Vagina (tissue), 2 donors: ENCODE data around the gene PPDPF. TPM values are rescaled to one million over a fixed set of nuclear protein-coding genes. Genes with fewer than 3 reads are reported as not detected.

ENCODE experiments used
- DNase-seq, 2 donors: peaks; one replicate each; pipeline ENCODE4 v3.0.0-alpha.2; 2017; ENCODE audit errors: extremely low spot score in 2 of 2
- H3K27ac ChIP-seq: fragments of 200-600 bp; sonication (generic); one replicate; pipeline ENCODE4 v1.5.1; 2019
- H3K27me3 ChIP-seq: fragments of 200-600 bp; sonication (generic); one replicate; pipeline ENCODE4 v1.5.1; 2019
- H3K36me3 ChIP-seq, 2 donors: fragments of 200-600 bp; sonication (generic); one replicate each; pipeline ENCODE4 v1.5.1; 2017 to 2019
- H3K4me1 ChIP-seq: fragments of 200-600 bp; sonication (generic); one replicate; pipeline ENCODE4 v1.5.1; 2019
- H3K4me3 ChIP-seq, 2 donors: fragments of 200-600 bp; sonication (generic); 1 replicate in 1 of 2; 2 replicates in 1 of 2; pipeline ENCODE4 v1.5.1; 2016 to 2019
- H3K9me3 ChIP-seq: fragments of 200-600 bp; sonication (generic); one replicate; pipeline ENCODE4 v1.5.1; 2019
- CTCF ChIP-seq, 3 experiments: fragments of 450-650 bp in 2 of 3; fragments of 200-600 bp in 1 of 3; sonication (generic) in 1 of 3; IDR thresholded peaks; one replicate each; pipeline ENCODE4 v1.5.1; 2017 to 2019; ENCODE audit warnings: antibody characterized with exemption in 3 of 3, mild to moderate bottlenecking in 2 of 3, moderate library complexity in 2 of 3
- POLR2A ChIP-seq, 2 donors: fragments of 450-650 bp; IDR thresholded peaks; one replicate each; pipeline ENCODE4 v1.6.1; 2017; ENCODE audit warnings: antibody characterized with exemption in 2 of 2, mild to moderate bottlenecking in 2 of 2, moderate library complexity in 2 of 2
- POLR2AphosphoS5 ChIP-seq, 2 donors: sonication (generic); formaldehyde crosslinking; IDR thresholded peaks; one replicate each; pipeline ENCODE4 v1.9.0; 2017; ENCODE audit warnings: antibody characterized with exemption in 2 of 2, mild to moderate bottlenecking in 2 of 2, low read depth in 1 of 2; ENCODE audit not compliant: insufficient read depth in 1 of 2
- intact Hi-C: fragments of 100-400 bp; cut with DNase I; formaldehyde crosslinking; loops from one replicate; pipeline ENCODE4 v1.15.1; 2023
- total RNA-seq: library from RNA; depleted of rRNA; stranded (reverse); fragments of >200 nt; gene quantifications from one replicate; pipeline ENCODE4 v1.2.3, GENCODE V29; 2016

PPDPF gene
- total RNA-seq, 1 donor from 2014 or later = 198 TPM

DNA sequence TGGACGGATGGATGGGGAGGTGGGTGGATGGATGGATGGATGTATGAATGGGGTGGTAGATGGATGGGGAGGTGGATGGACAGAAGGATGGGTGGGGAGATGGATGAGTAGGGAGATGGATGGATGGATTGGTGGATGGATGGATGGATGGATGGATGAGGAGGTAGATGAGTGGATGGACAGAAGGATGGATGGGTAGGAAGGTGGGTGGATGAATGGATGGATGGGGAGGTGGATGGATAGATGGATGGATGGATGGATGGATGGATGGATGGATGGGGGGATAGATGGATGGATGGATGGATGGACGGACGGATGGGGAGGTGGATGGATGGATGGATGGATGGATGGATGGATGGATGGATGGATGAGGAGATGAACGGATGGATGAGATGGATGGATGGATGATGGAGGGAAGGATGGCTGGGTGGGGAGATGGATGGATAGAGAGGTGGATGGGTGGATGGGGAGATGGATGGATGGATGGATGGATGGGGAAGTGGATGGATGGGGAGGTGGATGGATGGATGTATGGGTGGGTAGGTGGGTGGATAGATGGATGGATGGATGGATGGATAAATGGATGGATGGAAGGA, 28.8 kb upstream of the PPDPF start:
- Histone ChIP-seq H3K4me3 (no peak overlapping the region), H3K4me1 (peaks cover 5% of the 10 kb centered on the region), H3K27ac (no peak overlapping the region), H3K27me3 (peaks cover 9% of the 10 kb centered on the region), H3K36me3 (no peaks in the 10 kb centered on the region), H3K9me3 (no peaks in the 10 kb centered on the region)
- DNase-seq = no peak
- intact Hi-C loops = no loop called here
- no peak for TF ChIP-seq POLR2AphosphoS5 (IDR thresholded peaks at IDR 0.05; ENCODE audit: insufficient read depth in 1 of 2, low read depth in 1 of 2)

- Histone ChIP-seq H3K4me1 (peaks cover 5% of the 10 kb centered on the region), H3K36me3 (no peaks in the 10 kb centered on the region), H3K27ac (no peak overlapping the region), H3K27me3 (peaks cover 6% of the 10 kb centered on the region), H3K4me3 (no peak overlapping the region), H3K9me3 (no peaks in the 10 kb centered on the region)
- intact Hi-C loops = no loop called here
- DNase-seq = no peak
- TF ChIP-seq CTCF (IDR thresholded peaks at IDR 0.05) (no peak), POLR2A (IDR thresholded peaks at IDR 0.05) (no peak), POLR2AphosphoS5 (IDR thresholded peaks at IDR 0.05; ENCODE audit: insufficient read depth in 1 of 2, low read depth in 1 of 2) (no peak)
Measured at GRCh38 chr20:63492518-63492917, 28.0 kb upstream of the PPDPF start.

DNA sequence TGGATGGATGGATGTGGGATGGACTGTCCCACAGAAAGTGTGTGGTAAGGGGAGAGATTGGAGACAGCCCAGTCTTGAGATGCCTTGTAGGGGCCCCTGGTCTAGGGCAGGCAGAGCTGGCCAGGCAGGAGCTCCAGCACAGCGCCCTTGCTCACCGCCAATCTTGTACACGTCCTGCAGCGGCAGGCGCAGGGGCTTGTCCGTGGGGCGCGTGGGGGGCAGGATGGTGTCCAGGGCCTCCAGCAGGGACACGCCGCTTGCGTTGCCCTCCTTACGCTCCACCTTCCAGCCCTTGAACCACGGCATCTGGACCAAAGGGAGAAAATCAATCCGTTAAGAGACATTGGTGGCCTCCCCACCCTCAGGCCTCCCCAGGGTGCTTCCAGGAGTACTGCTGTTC, 27.6 kb upstream of the PPDPF start:
- H3K27ac ChIP-seq = no peak overlapping the region

GRCh38 chr20:63493563-63494020, 27.0 kb upstream of the PPDPF start:
- Histone ChIP-seq H3K36me3 (no peaks in the 10 kb centered on the region), H3K27me3 (peaks cover 12% of the 10 kb centered on the region), H3K4me3 (no peak overlapping the region), H3K4me1 (peaks cover 14% of the 10 kb centered on the region), H3K9me3 (no peaks in the 10 kb centered on the region), H3K27ac (no peak overlapping the region)
- intact Hi-C loops = no loop called here
- DNase-seq = no peak
- TF ChIP-seq POLR2A (IDR thresholded peaks at IDR 0.05) = no peak
- no peak for TF ChIP-seq POLR2AphosphoS5 (IDR thresholded peaks at IDR 0.05; ENCODE audit: insufficient read depth in 1 of 2, low read depth in 1 of 2)
- TF ChIP-seq CTCF (IDR thresholded peaks at IDR 0.05) = no peak

More for the DNA sequence above, 27.6 kb upstream of the PPDPF start:
- TF ChIP-seq POLR2AphosphoS5 (IDR thresholded peaks at IDR 0.05; ENCODE audit: insufficient read depth in 1 of 2, low read depth in 1 of 2) (no peak), CTCF (IDR thresholded peaks at IDR 0.05) (no peak), POLR2A (IDR thresholded peaks at IDR 0.05) (no peak)
- Histone ChIP-seq H3K27me3 (peaks cover 6% of the 10 kb centered on the region), H3K36me3 (no peaks in the 10 kb centered on the region), H3K9me3 (no peaks in the 10 kb centered on the region), H3K4me3 (no peak overlapping the region), H3K4me1 (peaks cover 8% of the 10 kb centered on the region)
- intact Hi-C loops = no loop called here
- DNase-seq = no peak

- Histone ChIP-seq H3K4me3 (no peak overlapping the region), H3K27me3 (peaks cover 12% of the 10 kb centered on the region), H3K27ac (no peak overlapping the region), H3K9me3 (no peaks in the 10 kb centered on the region), H3K4me1 (peaks cover 14% of the 10 kb centered on the region), H3K36me3 (no peaks in the 10 kb centered on the region)
- intact Hi-C loops = no loop called here
- TF ChIP-seq CTCF (IDR thresholded peaks at IDR 0.05) = no peak
- no peak for TF ChIP-seq POLR2A (IDR thresholded peaks at IDR 0.05)
- TF ChIP-seq POLR2AphosphoS5 (IDR thresholded peaks at IDR 0.05; ENCODE audit: insufficient read depth in 1 of 2, low read depth in 1 of 2) = no peak
- DNase-seq = no peak
Measured at GRCh38 chr20:63494084-63494419, 26.5 kb upstream of the PPDPF start.
